T-helper 2 cell treated with Interferon-gamma antibody and Interleukin-4, amounts not matched to agents 5 μg/mL and 100 μg/mL, for 36 hours (primary cell): ENCODE data around the gene GPSM1.
"Not testable (repeated sequence)": the region's sequence is repeated elsewhere in the genome, so short reads cannot be mapped to it uniquely, and the experiment has no call there.

Source experiments
- DNase-seq: peaks from one replicate; pipeline ENCODE4 v3.0.0; 2021; ENCODE audit warnings: low spot score
- H3K27ac Mint-ChIP-seq: one replicate; pipeline ENCODE4 v1.8.0; 2021; ENCODE audit warnings: mild to moderate bottlenecking, mixed read lengths
- H3K27me3 Mint-ChIP-seq: one replicate; pipeline ENCODE4 v1.8.0; 2021; ENCODE audit warnings: low read depth, mixed read lengths
- H3K36me3 Mint-ChIP-seq: one replicate; pipeline ENCODE4 v1.8.0; 2021; ENCODE audit warnings: low read depth, mixed read lengths
- H3K4me1 Mint-ChIP-seq: one replicate; pipeline ENCODE4 v1.8.0; 2021; ENCODE audit warnings: low read depth, mixed read lengths
- H3K4me3 Mint-ChIP-seq: one replicate; pipeline ENCODE4 v1.8.0; 2022; ENCODE audit warnings: mild to moderate bottlenecking, moderate library complexity, mixed read lengths
- H3K9me3 Mint-ChIP-seq: one replicate; pipeline ENCODE4 v1.8.0; 2021; ENCODE audit warnings: mixed read lengths

The GPSM1 gene

GRCh38 chr9:136397643-136398042 lies 70.3 kb downstream of the GPSM1 start:
- peaks cover 33% of the 10 kb centered on the region for H3K36me3 Mint-ChIP-seq
- no peak overlapping the region for H3K27ac Mint-ChIP-seq
- H3K9me3 Mint-ChIP-seq = no peaks in the 10 kb centered on the region
- H3K4me3 Mint-ChIP-seq = no peak overlapping the region
- no peaks in the 10 kb centered on the region for H3K27me3 Mint-ChIP-seq
- DNase-seq = no peak
- H3K4me1 Mint-ChIP-seq = peaks cover 18% of the 10 kb centered on the region

GRCh38 chr9:136398286-136398685 lies 70.9 kb downstream of the GPSM1 start:
- H3K27ac Mint-ChIP-seq = no peak overlapping the region
- H3K9me3 Mint-ChIP-seq = no peaks in the 10 kb centered on the region
- H3K4me3 Mint-ChIP-seq = peak overlapping the region; percentile 82
- H3K4me1 Mint-ChIP-seq = peaks cover 18% of the 10 kb centered on the region
- DNase-seq = no peak
- H3K27me3 Mint-ChIP-seq = no peaks in the 10 kb centered on the region
- peaks cover 34% of the 10 kb centered on the region for H3K36me3 Mint-ChIP-seq

GRCh38 chr9:136399176-136400037 lies 72.1 kb downstream of the GPSM1 start:
- DNase-seq = peak; percentile 51
- H3K4me3 Mint-ChIP-seq = peak overlapping the region; percentile 82
- peaks cover 34% of the 10 kb centered on the region for H3K36me3 Mint-ChIP-seq
- no peaks in the 10 kb centered on the region for H3K27me3 Mint-ChIP-seq
- H3K27ac Mint-ChIP-seq = peak overlapping the region; percentile 44
- no peaks in the 10 kb centered on the region for H3K9me3 Mint-ChIP-seq
- H3K4me1 Mint-ChIP-seq = peaks cover 28% of the 10 kb centered on the region

- Mint-ChIP-seq H3K27ac (peak within 1 kb of the TSS; percentile 71), H3K4me3 (peak within 1 kb of the TSS; percentile 82), H3K9me3 (no peaks in the 10 kb centered on the region), H3K4me1 (peaks cover 37% of the 10 kb centered on the region), H3K36me3 (peaks cover 41% of the 10 kb centered on the region), H3K27me3 (no peaks in the 10 kb centered on the region)
- peak; percentile 88 for DNase-seq
These were observed 72.9 kb downstream of the GPSM1 start, which contains the start of gene SNAPC4 for GRCh38 chr9:136400038-136400834. SNAPC4 (minus strand) TSS chr9:136400170; CDS start chr9:136398428, 1,742 bp downstream.

- DNase-seq = no peak
- no peaks in the 10 kb centered on the region for H3K27me3 Mint-ChIP-seq
- H3K27ac Mint-ChIP-seq = peak overlapping the region; percentile 65
- H3K9me3 Mint-ChIP-seq = no peaks in the 10 kb centered on the region
- H3K4me1 Mint-ChIP-seq = peaks cover 38% of the 10 kb centered on the region
- H3K36me3 Mint-ChIP-seq = peaks cover 48% of the 10 kb centered on the region
- H3K4me3 Mint-ChIP-seq = peak overlapping the region; percentile 24
These were observed 74.0 kb downstream of the GPSM1 start for GRCh38 chr9:136401173-136401922.

GRCh38 chr9:136402067-136402466 lies 74.7 kb downstream of the GPSM1 start:
- peak overlapping the region; percentile 70 for H3K27ac Mint-ChIP-seq
- H3K27me3 Mint-ChIP-seq = no peaks in the 10 kb centered on the region
- H3K9me3 Mint-ChIP-seq = no peaks in the 10 kb centered on the region
- H3K4me1 Mint-ChIP-seq = peaks cover 38% of the 10 kb centered on the region
- H3K4me3 Mint-ChIP-seq = no peak overlapping the region
- no peak for DNase-seq
- H3K36me3 Mint-ChIP-seq = peaks cover 53% of the 10 kb centered on the region

- H3K27me3 Mint-ChIP-seq = no peaks in the 10 kb centered on the region
- no peaks in the 10 kb centered on the region for H3K9me3 Mint-ChIP-seq
- peaks cover 54% of the 10 kb centered on the region for H3K36me3 Mint-ChIP-seq
- DNase-seq = peak; percentile 69
- H3K4me1 Mint-ChIP-seq = peaks cover 38% of the 10 kb centered on the region
- peak overlapping the region; percentile 87 for H3K27ac Mint-ChIP-seq
- peak overlapping the region; percentile 76 for H3K4me3 Mint-ChIP-seq
These were observed 76.2 kb downstream of the GPSM1 start for GRCh38 chr9:136403538-136403914.

- peak; percentile 50 for DNase-seq
- H3K9me3 Mint-ChIP-seq = no peaks in the 10 kb centered on the region
- peak overlapping the region; percentile 87 for H3K27ac Mint-ChIP-seq
- H3K27me3 Mint-ChIP-seq = no peaks in the 10 kb centered on the region
- H3K4me1 Mint-ChIP-seq = peaks cover 37% of the 10 kb centered on the region
- peaks cover 54% of the 10 kb centered on the region for H3K36me3 Mint-ChIP-seq
- peak overlapping the region; percentile 76 for H3K4me3 Mint-ChIP-seq
These were observed 76.8 kb downstream of the GPSM1 start for GRCh38 chr9:136403915-136404800.

GRCh38 chr9:136404801-136405136 lies 77.4 kb downstream of the GPSM1 start:
- peak overlapping the region; percentile 76 for H3K4me3 Mint-ChIP-seq
- DNase-seq = no peak
- H3K27ac Mint-ChIP-seq = peak overlapping the region; percentile 87
- peaks cover 56% of the 10 kb centered on the region for H3K36me3 Mint-ChIP-seq
- no peaks in the 10 kb centered on the region for H3K27me3 Mint-ChIP-seq
- no peaks in the 10 kb centered on the region for H3K9me3 Mint-ChIP-seq
- peaks cover 41% of the 10 kb centered on the region for H3K4me1 Mint-ChIP-seq

GRCh38 chr9:136405481-136405880 lies 78.1 kb downstream of the GPSM1 start:
- no peaks in the 10 kb centered on the region for H3K27me3 Mint-ChIP-seq
- peaks cover 42% of the 10 kb centered on the region for H3K4me1 Mint-ChIP-seq
- no peak for DNase-seq
- no peak overlapping the region for H3K4me3 Mint-ChIP-seq
- H3K36me3 Mint-ChIP-seq = peaks cover 58% of the 10 kb centered on the region
- H3K9me3 Mint-ChIP-seq = no peaks in the 10 kb centered on the region
- H3K27ac Mint-ChIP-seq = peak overlapping the region; percentile 87

- not testable (repeated sequence) for H3K4me3 Mint-ChIP-seq, H3K9me3 Mint-ChIP-seq, H3K27me3 Mint-ChIP-seq, DNase-seq, H3K27ac Mint-ChIP-seq
- Mint-ChIP-seq H3K36me3 (peaks cover 55% of the 10 kb centered on the region), H3K4me1 (peaks cover 39% of the 10 kb centered on the region)
These were observed 78.6 kb downstream of the GPSM1 start for GRCh38 chr9:136405904-136406303.

- not testable (repeated sequence) for DNase-seq, H3K27ac Mint-ChIP-seq, H3K9me3 Mint-ChIP-seq, H3K4me3 Mint-ChIP-seq, H3K27me3 Mint-ChIP-seq
- peaks cover 49% of the 10 kb centered on the region for H3K36me3 Mint-ChIP-seq
- H3K4me1 Mint-ChIP-seq = peaks cover 45% of the 10 kb centered on the region
These were observed 79.7 kb downstream of the GPSM1 start for GRCh38 chr9:136407061-136407460.

- H3K4me3 Mint-ChIP-seq = peak overlapping the region; percentile 36
- no peak overlapping the region for H3K27ac Mint-ChIP-seq
- H3K27me3 Mint-ChIP-seq = no peaks in the 10 kb centered on the region
- H3K36me3 Mint-ChIP-seq = peaks cover 45% of the 10 kb centered on the region
- no peaks in the 10 kb centered on the region for H3K9me3 Mint-ChIP-seq
- H3K4me1 Mint-ChIP-seq = peaks cover 48% of the 10 kb centered on the region
- DNase-seq = no peak
These were observed 80.6 kb downstream of the GPSM1 start for GRCh38 chr9:136407911-136408310.
